Measurements from ENCODE around the gene ACSS1.

- TF ChIP-seq POLR2A (IDR thresholded peaks at IDR 0.05; ENCODE audit: low read length): no peak
- TF ChIP-seq, protein P1, sequence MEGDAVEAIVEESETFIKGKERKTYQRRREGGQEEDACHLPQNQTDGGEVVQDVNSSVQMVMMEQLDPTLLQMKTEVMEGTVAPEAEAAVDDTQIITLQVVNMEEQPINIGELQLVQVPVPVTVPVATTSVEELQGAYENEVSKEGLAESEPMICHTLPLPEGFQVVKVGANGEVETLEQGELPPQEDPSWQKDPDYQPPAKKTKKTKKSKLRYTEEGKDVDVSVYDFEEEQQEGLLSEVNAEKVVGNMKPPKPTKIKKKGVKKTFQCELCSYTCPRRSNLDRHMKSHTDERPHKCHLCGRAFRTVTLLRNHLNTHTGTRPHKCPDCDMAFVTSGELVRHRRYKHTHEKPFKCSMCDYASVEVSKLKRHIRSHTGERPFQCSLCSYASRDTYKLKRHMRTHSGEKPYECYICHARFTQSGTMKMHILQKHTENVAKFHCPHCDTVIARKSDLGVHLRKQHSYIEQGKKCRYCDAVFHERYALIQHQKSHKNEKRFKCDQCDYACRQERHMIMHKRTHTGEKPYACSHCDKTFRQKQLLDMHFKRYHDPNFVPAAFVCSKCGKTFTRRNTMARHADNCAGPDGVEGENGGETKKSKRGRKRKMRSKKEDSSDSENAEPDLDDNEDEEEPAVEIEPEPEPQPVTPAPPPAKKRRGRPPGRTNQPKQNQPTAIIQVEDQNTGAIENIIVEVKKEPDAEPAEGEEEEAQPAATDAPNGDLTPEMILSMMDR (IDR thresholded peaks at IDR 0.05): no peak
- TF ChIP-seq RFX5 (IDR thresholded peaks at IDR 0.05): no peak
- TF ChIP-seq BHLHE40 (IDR thresholded peaks at IDR 0.05; ENCODE audit: low read depth, low read length): no peak
- no peak for TF ChIP-seq ESRRA (IDR thresholded peaks at IDR 0.05; ENCODE audit: borderline replicate concordance, low read length)
- no peak for TF ChIP-seq MYC (IDR thresholded peaks at IDR 0.05; ENCODE audit: borderline replicate concordance, low read length)
These were observed 25.3 kb downstream of the ACSS1 start for GRCh38 chr20:25032478-25033264.

All from A549 (cell line).